ENCODE measurements around the gene UBQLN1.

The UBQLN1 gene

DNA sequence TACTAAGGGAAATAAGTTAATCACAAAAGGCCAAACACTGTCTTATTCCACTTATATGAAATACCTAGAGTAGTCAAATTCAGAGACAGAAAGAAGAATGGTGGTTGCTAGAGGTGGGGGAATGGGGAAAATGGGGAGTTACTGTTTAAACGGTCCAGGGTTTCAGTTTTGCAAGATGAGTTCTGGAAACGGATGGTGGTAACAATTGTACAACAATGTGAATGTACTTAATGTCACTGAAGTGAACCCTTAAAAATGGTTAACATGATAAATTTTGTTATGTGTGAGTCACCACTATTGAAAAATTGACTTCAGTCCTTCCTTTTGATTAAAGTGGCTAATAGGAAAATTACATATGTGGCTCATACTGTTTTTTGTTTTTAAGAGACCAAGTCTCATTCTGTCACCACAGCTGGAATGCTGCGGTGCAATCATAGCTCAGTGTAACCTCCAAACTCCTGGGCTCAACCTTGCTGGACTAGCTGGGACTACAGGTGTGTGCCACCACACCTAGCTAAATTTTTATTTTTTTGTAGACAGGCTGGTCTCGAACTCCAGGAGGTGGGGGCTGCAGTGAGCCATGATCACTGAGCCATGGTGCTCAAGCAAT, 8.7 kb downstream of the UBQLN1 start:
- DNase-seq (ENCODE audit: extremely low read depth in 1 of 2, low read depth in 1 of 2) = no peak

DNA sequence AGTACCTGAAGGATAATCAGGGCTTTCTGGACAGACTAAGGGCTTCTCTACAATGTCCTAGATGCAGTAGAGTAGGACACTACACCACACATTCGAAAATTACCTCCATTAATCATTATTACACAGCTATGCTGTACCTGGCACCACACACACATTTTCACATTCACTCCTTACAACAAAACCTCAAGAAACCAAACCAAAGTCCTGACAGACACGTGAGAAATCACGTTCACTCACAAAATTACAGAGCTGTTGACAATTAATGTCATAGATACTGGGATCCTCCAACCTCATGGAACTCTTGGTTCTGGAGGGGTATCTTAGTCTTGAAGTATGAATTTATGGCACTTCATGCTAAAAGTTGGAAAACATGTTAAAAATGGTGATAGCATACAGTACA, 16.3 kb downstream of the UBQLN1 start:
- DNase-seq (ENCODE audit: extremely low read depth in 1 of 2, low read depth in 1 of 2) = no peak

DNA sequence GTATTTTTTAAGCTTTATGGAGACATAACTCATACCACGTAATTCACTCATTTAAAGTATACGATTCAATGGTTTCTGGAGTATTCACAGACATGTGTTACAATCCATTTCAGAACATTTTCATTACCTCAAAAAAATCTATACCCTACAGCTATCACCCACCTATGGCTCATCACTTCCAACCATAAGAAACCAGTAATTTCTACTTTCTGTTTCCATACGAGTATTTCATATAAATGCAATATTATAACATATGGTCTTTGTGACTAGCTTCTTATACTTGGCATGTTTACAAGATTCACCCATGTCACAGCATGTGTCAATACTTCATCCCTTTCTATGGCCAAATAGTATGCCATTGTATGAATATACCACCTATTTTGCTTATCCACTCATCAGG, 18.8 kb downstream of the UBQLN1 start:
- DNase-seq (ENCODE audit: extremely low read depth in 1 of 2, low read depth in 1 of 2) = no peak

DNA sequence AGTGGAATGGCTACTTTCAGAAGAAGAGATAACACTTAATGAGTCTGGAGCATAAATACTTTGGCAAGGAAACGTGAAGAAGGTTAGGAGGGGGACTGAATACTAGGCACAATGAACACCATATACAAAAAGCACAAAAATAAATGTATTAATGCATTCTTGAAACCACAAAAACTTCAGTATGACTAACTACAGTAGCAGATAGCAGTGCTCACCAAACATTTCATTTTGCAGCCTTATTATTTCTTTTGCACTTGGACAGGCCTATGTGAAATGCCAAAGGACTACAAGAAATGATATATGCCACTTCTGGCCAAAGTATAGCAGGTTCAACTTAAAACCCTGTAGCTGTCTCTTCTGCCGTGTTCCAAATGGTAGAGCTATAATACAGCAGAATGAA, 26.3 kb downstream of the UBQLN1 start:
- no peak for DNase-seq (ENCODE audit: extremely low read depth in 1 of 2, low read depth in 1 of 2)

DNA sequence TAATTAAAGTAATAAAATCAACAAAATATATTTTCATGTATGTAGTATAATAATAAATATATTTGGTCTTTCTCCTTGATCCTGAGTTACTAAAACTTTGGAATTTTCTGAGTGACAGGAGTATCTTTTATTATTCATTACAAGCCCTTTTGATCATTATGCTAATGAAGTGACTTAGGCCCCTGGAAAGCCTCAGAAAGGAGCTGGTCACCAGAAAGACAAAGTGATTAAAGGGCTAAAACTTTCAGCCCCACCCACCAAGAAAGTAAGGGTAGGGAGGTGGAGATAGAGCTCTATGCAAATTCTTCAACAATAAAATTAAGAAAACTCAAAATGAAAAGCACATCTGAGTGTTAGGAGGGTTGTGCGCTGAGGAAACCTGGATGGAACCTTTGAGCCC, 27.5 kb downstream of the UBQLN1 start:
- DNase-seq (ENCODE audit: extremely low read depth in 1 of 2, low read depth in 1 of 2) = no peak

DNA sequence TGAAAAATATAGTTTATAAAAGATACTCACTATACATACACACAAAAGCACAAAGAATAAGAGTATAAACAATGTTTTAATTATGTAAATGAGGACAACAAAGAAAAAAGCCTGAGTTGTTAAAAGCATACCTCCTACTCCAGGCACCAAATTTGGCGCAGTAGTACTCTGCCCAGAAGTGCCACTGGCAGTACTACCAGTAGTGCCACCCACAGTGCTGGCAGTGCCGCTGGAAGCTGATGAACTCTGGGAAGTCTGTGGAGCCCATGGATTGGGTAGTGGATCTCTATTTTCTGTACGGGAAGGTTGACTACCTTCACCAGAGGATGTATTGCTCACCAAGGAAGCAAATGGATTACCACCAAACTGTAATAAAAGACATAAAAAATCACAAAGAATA, 30.2 kb downstream of the UBQLN1 start:
- no peak for DNase-seq (ENCODE audit: extremely low read depth in 1 of 2, low read depth in 1 of 2)

DNA sequence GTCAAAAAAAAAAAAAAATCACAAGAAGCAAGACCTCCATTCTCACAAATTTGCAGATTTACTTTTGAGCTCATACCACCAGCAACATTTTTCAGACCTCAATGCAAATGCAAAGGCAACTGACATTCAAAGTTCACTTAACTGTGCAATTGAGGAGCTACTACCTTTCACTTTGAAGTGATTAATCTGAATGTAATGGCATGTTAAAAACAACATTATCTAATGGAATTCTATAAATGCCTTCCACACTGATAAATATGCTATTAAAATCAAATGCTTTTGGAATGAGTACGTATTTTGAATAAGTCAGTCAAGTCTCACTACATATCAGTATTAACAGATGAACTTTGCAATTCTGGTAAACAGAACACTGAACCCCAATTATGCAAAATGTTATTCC, 32.3 kb downstream of the UBQLN1 start:
- no peak for DNase-seq (ENCODE audit: extremely low read depth in 1 of 2, low read depth in 1 of 2)

DNA sequence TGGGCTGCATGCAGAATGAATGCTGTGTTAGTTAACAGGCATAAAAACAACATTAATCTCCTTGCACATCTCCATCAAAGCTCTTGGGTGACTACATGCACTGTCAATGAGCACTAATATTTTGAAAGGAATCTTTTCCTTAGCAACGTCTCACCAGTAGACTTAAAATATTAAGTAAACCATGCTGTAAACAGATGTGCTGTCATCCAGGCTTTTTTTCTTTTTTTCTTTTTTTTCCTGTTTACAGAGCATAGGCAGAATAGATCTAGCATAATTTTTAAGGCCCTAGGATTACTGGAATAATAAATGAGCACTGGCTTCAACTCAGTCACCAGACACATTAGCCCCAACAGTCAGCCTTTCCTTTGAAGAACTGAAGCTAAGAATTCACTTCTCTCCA, 36.3 kb downstream of the UBQLN1 start:
- no peak for DNase-seq (ENCODE audit: extremely low read depth in 1 of 2, low read depth in 1 of 2)

DNA sequence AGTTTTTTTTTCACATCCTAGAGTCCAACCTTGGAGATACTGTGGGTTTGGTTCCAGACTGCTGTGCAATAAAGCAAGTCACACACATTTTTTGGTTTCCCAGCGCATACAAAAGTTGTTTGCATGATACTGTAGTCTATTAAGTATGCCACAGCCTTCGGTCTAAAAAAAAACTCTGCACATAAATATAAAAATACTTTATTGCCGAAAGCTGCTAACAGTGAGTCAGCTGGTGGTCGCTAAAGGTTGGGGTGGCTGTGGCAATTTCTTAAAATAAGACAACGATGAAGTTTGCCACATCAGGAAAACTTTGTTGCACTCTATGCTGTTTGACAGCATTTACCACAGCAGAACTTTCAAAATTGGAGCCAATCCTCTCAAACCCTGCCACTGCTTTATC, 37.4 kb downstream of the UBQLN1 start:
- DNase-seq (ENCODE audit: extremely low read depth in 1 of 2, low read depth in 1 of 2) = no peak

DNA sequence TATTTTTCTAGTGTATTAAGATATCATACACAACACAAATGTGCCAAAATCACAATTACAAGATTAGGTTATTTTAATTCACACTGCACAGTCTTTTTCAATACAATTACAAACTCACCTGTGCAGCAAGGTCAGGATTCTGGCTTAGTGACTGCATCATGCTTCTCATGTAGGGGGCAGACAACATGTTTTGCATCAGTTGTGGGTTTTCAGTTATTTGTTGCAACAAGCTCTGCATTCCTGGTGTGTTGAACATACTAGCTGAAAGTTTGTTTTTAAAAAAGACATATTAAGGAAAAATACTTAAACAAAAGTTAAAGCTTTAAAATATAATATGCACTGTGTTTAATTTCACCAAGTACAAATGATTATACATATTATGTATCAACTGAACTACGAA, 38.7 kb downstream of the UBQLN1 start:
- DNase-seq (ENCODE audit: extremely low read depth in 1 of 2, low read depth in 1 of 2) = no peak

DNA sequence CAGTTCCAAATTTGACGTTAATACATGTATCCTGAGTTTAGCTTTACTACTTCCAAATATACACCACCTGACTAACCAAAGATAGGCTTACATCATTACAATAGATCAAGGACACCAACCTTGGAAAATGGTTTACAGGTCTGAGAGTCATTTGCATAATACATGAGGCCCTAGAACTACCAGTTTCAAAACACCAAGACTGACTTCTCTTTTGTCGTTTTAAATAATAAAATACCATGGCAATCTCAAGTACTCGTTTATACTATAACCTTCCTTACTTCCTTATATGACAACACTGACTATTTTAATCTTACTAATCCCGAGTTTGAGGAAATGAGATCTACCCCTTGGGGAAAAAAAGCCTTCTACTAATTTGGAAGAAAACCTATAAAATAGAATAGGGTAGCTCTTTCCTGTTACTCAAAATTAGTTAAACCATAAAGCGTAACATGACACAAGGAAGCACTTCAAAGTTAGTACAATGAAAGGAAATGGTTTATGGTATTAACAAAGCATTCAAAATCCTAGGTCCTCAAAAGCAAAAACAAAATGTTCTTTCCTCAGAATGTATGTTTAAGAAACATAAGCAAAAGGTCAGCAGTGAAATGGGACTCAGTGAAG, 42.1 kb downstream of the UBQLN1 start:
- no peak for DNase-seq (ENCODE audit: extremely low read depth in 1 of 2, low read depth in 1 of 2)

DNA sequence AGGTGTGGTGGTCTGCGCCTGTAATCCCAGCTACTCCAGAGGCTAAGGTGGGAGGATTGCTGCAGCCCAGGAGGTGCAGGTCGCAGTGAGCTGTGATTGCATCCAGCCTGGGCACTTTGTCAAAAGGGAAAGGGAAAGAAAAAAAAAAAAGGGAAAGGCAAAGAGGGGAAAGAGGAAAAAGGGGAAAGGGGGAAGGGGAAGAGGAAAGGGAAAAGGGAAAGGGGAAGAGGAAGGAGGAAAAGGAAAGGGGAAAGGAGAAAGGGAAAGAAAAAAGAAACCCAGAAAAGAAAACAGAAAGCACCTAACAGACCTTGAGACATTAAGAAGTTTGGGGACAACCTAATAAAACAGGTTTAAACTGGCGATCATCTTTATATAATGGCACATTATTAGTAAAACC, 44.8 kb downstream of the UBQLN1 start:
- no peak for DNase-seq (ENCODE audit: extremely low read depth in 1 of 2, low read depth in 1 of 2)

DNA sequence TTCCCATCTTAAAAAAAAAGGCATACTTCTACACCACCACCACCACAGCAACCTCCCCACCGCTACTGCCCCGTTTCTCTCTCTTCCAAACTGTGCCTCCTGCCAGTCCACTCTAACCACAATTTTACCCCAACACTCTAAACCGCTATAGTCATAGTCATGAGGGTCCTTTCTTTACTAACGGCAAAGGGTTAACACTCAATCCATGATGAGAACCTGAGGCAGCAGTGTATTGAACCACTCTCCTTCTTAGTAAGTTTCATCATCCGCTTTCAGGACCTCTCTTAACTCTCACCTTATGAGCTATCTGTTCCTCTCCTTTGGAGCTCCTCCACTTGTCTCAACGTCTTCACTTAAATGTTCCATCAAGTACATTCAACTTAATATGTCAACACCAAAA, 50.8 kb downstream of the UBQLN1 start:
- DNase-seq (ENCODE audit: extremely low read depth in 1 of 2, low read depth in 1 of 2) = no peak

DNA sequence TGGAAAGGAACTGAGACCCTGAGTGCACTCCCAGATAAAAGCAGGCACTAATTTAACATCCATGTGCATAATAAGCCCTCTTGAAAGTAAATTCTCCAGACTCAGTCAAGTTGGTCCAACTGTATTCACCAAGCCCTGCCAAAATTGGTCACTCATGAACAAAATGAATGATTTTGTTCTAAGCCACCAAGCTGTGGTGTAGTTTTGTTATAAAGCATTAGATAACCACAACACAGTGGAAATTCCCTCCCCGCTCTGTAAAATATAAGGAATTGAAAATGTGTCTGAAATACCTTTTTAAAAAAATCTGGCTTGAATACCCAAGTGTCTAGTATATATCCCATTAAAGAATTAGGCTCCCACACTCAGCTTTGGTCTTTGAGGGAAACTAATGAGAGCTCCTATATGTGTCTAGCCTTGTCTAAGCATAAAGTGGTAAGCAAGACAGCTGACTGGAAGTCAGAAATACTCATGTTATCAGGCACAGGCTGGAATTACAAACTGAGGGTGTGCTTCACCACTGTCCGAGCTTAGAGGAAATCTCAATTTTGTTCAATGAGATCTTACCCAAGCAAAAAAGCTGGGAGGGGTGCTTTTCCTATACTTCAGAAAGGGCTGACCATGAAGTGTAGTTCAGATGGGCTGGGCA, 51.6 kb downstream of the UBQLN1 start:
- no peak for DNase-seq (ENCODE audit: extremely low read depth in 1 of 2, low read depth in 1 of 2)

DNA sequence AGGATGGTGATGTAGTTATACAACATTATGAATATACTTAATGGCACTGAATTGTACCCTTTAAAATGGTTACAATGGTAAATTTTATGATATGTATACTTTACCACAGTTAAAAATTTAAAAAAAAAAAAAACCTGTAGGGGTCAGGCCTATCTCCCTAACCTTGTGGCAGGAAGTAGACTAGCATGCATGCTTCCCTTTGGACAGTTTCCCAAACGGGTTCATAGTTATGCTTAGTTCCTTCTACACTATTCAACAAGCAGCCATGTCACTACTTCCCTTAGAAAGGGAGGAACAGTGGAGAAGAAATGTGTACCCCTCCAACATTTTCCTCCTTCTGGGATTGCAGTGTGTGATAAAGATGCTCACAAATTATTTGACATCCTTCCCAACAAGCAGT, 52.3 kb downstream of the UBQLN1 start:
- DNase-seq (ENCODE audit: extremely low read depth in 1 of 2, low read depth in 1 of 2) = no peak

DNA sequence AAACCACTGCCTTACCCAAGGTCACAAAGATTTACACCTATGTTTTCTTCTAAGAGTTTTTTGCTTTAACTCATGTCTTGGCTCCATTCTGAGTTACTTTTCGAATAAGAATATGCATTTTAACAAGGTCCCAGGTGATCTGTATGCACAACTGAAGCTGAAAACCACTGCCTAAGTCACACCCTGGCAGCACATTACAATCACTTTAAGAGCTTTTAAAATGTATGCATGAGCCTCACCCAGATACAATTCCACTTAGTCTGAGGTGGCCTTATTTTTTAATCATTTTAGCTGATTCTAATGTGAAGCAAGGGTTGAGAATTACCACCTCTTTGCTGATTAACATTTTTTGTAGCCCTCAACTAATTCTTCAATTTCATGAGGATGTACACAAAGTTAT, 55.3 kb downstream of the UBQLN1 start:
- no peak for DNase-seq (ENCODE audit: extremely low read depth in 1 of 2, low read depth in 1 of 2)

DNA sequence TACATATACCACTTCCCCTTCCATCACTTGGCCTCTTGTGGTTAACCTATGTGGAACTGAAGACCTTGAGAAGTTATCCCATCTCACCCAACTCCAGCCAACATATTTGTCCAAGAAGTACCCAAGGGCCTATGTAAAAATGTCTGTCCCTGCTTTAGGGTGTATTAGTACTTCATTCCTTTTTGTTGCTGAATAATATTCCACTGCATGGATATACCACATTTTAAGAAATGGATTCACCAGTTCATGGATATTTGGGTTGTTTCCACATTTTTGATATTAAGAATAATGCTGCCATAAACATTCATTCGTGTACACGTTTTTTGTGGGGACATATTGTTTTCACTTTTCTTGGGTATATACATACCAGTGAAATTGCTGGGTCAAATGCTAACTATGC, 56.2 kb downstream of the UBQLN1 start:
- no peak for DNase-seq (ENCODE audit: extremely low read depth in 1 of 2, low read depth in 1 of 2)

DNA sequence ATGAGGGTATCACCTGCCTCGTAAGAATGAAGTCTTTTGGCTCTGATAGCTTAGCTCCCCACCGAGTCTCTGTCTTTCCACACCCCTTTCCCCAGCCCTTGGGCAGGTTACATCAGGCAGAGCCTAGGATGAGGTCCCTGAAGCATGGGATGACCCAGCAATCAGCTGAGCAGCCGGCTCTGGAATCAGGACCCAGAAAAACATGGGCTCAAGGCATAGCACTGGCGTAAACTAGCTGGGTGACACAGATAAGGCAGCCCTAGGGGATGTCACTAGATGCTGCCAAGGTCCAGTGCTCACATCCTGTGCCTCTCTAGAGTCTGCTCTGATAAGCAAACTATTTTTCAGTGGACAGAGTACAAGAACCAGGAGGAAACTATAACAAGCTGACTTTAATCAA, 58.2 kb downstream of the UBQLN1 start:
- no peak for DNase-seq (ENCODE audit: extremely low read depth in 1 of 2, low read depth in 1 of 2)

DNA sequence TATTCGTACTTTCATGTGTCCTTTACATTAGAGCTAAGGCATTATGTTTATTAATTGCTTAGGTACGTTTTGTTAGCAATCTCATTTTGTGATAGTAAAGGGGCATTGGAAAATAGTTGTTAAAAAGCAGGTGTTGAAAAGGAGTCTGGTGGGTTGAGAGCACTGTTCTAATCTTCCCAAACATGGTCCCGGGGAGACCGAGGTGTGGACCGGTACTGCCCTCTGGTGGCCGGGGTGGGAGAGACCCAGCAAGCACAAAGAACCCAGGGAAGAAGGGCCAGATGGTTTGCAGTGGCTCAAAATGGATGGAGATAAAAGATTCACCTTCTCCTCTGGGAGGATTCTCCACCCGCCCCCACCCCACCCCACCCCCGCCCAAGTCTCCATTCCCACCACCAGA, 58.7 kb downstream of the UBQLN1 start:
- peak; percentile 17 to 31 for DNase-seq (ENCODE audit: extremely low read depth in 1 of 2, low read depth in 1 of 2)

DNA sequence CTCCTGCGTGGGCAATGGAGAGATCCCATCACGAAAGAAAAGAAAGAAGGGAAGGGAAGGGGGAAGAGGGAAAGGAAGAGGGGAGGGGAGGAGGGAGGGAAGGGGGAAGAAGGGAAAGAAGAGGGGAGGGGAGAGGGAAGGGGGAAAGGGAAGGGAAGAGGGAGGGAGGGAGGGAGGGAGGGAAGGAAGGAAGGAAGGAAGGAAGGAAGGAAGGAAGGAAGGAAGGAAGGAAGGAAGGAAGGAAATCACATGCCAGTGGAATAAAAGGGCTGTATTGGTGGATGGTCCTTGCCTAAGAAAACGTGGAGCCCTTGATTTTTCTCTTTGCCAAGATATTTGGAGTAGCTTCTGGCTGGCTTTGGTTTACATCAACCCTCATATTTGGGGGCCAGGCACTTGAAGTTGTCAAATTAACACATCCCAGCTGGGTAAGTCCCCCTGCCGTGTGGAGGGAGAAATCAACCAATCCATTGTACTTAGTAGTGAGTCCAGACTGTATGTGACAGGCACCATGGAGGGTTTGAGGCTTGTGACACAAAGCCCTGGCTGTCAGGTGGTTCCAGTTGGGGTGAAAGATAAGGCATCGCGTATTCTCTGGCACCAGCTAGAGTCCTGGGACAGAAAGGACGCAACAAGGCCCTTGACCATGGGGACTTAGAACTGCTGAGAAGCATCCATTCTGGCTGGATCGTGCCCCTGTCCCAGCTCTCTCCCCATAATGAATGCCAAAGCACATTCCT, 61.1 kb downstream of the UBQLN1 start:
- no peak for DNase-seq (ENCODE audit: extremely low read depth in 1 of 2, low read depth in 1 of 2)

DNA sequence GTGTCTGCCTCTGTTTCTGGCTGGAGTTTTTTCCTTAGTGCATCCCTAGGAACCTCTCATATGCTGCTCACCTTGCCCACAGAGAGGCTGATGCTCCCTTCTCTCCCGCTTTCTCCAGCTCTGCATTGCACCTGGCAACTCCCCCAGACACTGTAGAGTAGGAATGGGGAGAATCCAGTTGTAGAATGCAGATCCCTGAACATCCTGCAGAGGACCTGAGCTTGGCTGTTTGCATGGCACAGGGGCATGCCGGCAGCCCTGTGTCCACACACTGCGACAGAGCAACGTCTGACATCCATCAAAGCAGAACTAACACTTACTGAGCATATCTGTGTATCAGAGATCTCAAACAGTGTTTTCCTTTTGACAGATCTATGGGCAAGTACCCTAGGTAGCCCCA, 65.0 kb downstream of the UBQLN1 start:
- DNase-seq (ENCODE audit: extremely low read depth in 1 of 2, low read depth in 1 of 2) = no peak

DNA sequence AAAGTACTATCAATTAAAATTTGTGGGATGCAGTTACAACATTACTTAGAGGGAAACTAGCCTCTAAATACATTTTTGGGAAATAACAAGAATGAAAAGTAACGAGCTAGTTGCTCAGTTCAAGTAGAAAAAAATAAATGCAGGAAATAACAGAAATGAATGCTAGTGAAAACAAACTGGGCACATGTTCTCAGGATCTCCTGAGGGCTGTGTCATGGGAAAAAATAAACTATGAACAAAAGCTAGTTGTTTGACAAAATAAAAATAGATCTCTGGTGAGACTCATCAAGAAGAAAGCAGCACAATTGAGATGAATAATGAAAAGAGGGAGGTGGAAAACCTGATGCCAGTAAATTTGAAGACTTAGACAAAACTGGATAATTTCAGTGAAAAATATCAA, 68.5 kb downstream of the UBQLN1 start:
- DNase-seq (ENCODE audit: extremely low read depth in 1 of 2, low read depth in 1 of 2) = no peak
